Keratinocyte (primary cell): ENCODE results near the gene OR2M4.

Source experiments
- EZH2 ChIP-seq: IDR thresholded peaks from one replicate; pipeline ENCODE4 v1.6.1; 2012; ENCODE audit warnings: inconsistent platforms, mild to moderate bottlenecking, low read length, moderate library complexity
- TF ChIP-seq, protein P1 (sequence below), 3 experiments: IDR thresholded peaks in 1 of 3; conservative IDR thresholded peaks in 1 of 3; optimal IDR thresholded peaks in 1 of 3; 2 replicates in 2 of 3; 3 replicates in 1 of 3; pipeline versions ENCODE3 to v1.5.1; 2011; ENCODE audit warnings: low read length in 3 of 3, mild to moderate bottlenecking in 3 of 3, moderate library complexity in 2 of 3, control low read depth in 1 of 3, inconsistent platforms in 1 of 3; ENCODE audit not compliant: insufficient read depth in 2 of 3; ENCODE audit errors: extremely low read depth in 1 of 3

DNA sequence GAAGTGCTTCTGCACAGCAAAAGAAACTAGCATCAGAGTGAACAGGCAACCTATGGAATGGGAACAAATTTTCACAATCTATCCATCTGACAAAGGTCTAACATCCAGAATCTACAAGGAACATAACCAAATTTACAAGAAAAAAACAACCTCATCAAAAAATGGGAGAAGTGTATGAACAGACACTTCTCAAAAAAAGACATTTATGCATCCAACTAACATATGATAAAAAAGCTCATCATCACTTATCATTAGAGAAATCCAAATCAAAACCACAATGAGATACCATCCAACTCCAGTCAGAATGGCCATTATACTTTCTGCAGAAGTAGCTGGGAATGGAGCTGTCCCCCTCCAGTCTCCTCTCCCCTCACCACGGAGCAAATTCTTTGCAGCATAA lies 37.1 kb upstream of the OR2M4 start:
- no peak for TF ChIP-seq EZH2
- TF ChIP-seq, protein P1, sequence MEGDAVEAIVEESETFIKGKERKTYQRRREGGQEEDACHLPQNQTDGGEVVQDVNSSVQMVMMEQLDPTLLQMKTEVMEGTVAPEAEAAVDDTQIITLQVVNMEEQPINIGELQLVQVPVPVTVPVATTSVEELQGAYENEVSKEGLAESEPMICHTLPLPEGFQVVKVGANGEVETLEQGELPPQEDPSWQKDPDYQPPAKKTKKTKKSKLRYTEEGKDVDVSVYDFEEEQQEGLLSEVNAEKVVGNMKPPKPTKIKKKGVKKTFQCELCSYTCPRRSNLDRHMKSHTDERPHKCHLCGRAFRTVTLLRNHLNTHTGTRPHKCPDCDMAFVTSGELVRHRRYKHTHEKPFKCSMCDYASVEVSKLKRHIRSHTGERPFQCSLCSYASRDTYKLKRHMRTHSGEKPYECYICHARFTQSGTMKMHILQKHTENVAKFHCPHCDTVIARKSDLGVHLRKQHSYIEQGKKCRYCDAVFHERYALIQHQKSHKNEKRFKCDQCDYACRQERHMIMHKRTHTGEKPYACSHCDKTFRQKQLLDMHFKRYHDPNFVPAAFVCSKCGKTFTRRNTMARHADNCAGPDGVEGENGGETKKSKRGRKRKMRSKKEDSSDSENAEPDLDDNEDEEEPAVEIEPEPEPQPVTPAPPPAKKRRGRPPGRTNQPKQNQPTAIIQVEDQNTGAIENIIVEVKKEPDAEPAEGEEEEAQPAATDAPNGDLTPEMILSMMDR (optimal IDR thresholded peaks at IDR 0.05 in 1 of 3, IDR thresholded peaks at IDR 0.05 in 1 of 3, conservative IDR thresholded peaks at IDR 0.05 in 1 of 3; ENCODE audit: extremely low read depth in 1 of 3, insufficient read depth in 2 of 3, low read length in 3 of 3): no peak
